ENCODE measurements around the gene TIGD6. TPM values are rescaled to one million over a fixed set of nuclear protein-coding genes. Genes with fewer than 3 reads are reported as not detected.

The TIGD6 gene
- total and polyA plus RNA-seq, 9 of the 15 experiments (the other 6 are each of a cell fraction or from before 2014, with no cell fraction given): 1.8 to 6.3 (median 3.9) TPM

GRCh38 chr5:149969181-149969930 is 31.1 kb downstream of the TIGD6 start:
- 17% methylated on average over 4 of the region's 4 CpGs for WGBS (ENCODE audit: insufficient coverage, low coverage, missing lambda C conversion rate)

More at GRCh38 chr5:149969181-149969930, 31.1 kb downstream of the TIGD6 start:
- Histone ChIP-seq H3K4me1 (replicated peaks in 1 of 2; ENCODE audit: control insufficient read depth in 2 of 2, insufficient read depth in 2 of 2, low read length in 2 of 2) (peaks cover 0 to 9% of the 10 kb centered on the region in 2 experiments; a peak in 3 of 5 replicates), H2AFZ (ENCODE audit: low read depth, low read length) (no peak overlapping the region), H3K27me3 (ENCODE audit: control insufficient read depth in 2 of 2, insufficient read depth in 2 of 2, low read length in 2 of 2) (no peaks in the 10 kb centered on the region), H3K9ac (ENCODE audit: insufficient read depth in 1 of 2, low read depth in 2 of 2, low read length in 2 of 2) (no peak overlapping the region), H3K36me3 (ENCODE audit: control insufficient read depth, insufficient read depth, low read length) (no peaks in the 10 kb centered on the region), H3K4me2 (ENCODE audit: insufficient read depth, low read length) (no peak overlapping the region), H3K4me3 (no peak overlapping the region), H3K79me2 (ENCODE audit: control insufficient read depth, insufficient read depth, low read length) (no peaks in the 10 kb centered on the region), H4K20me1 (replicated peaks; ENCODE audit: control insufficient read depth, insufficient read depth, low read length) (no peaks in the 10 kb centered on the region), H3K9me1 (ENCODE audit: control insufficient read depth, insufficient read depth, low read length) (no peaks in the 10 kb centered on the region), H3K27ac (ENCODE audit: extremely low read depth, low read depth, low read length) (no peak overlapping the region), H3K9me3 (replicated peaks; ENCODE audit: control insufficient read depth, insufficient read depth, low read depth, low read length) (no peaks in the 10 kb centered on the region)
- intact Hi-C loops (cut with micrococcal nuclease): no loop called here
- in situ Hi-C loops (cut with MboI): loop anchor here (10.0 kb wide), 1 partner anchor 115 kb away; no protein-coding TSS in a partner anchor
- ChIA-PET CTCF (ENCODE audit: low intra/inter-chr PET ratio) (no interaction called here), POLR2A (interaction anchor here (1.1 to 3.1 kb wide), 2 partner anchors 9 to 31 kb away, joined by 3 to 10 read pairs; partner anchors contain the start of genes SLC26A2 and TIGD6)
- DNase-seq (ENCODE audit: extremely low read depth in 1 of 4, low spot score in 3 of 4): no peak
- TF ChIP-seq PTRF (tag; IDR thresholded peaks at IDR 0.05): no peak
- peak; percentile 39 for TF ChIP-seq BHLHE40 (IDR thresholded peaks at IDR 0.05; ENCODE audit: low read length)
- TF ChIP-seq ILK (tag; IDR thresholded peaks at IDR 0.05; ENCODE audit: borderline replicate concordance, low read depth): no peak
- no peak for TF ChIP-seq KLF10 (CRISPR knock-in tag; IDR thresholded peaks at IDR 0.05)
- TF ChIP-seq PCBP2 (IDR thresholded peaks at IDR 0.05; ENCODE audit: low read depth, low read length, poor library complexity, severe bottlenecking): no peak
- peak in 1 of 2 experiments; percentile 48; a peak in 1 of 4 replicates for TF ChIP-seq RCOR1 (IDR thresholded peaks at IDR 0.05; ENCODE audit: borderline replicate concordance in 1 of 2, low read depth in 2 of 2, low read length in 2 of 2)
- TF ChIP-seq IRF9 (tag; IDR thresholded peaks at IDR 0.05): no peak
- no peak for TF ChIP-seq TFAP4 (CRISPR knock-in tag; IDR thresholded peaks at IDR 0.05; ENCODE audit: borderline replicate concordance)
- no peak for TF ChIP-seq BMI1 (IDR thresholded peaks at IDR 0.05; ENCODE audit: low read length)
- TF ChIP-seq EGR1 (conservative IDR thresholded peaks at IDR 0.05): no peak
- peak; percentile 50 for TF ChIP-seq TFE3 (CRISPR knock-in tag; IDR thresholded peaks at IDR 0.05)
- no peak for ATAC-seq
- no TSS peak for BruUV-seq (replicated peaks)
- FAIRE-seq: no peak
